IPS DF 6.9 (cell line): ENCODE data around the gene OR4F15.

Experiments
- DNase-seq: peaks from one replicate; pipeline ENCODE4 v3.0.0-alpha.2; 2013; ENCODE audit warnings: low read depth, low spot score
- H3K27ac ChIP-seq: one replicate; pipeline ENCODE4 v1.5.1; 2013; ENCODE audit warnings: low read length, control low read depth
- H3K27me3 ChIP-seq: 2 replicates; pipeline ENCODE4 v1.6.1; 2013; ENCODE audit warnings: mild to moderate bottlenecking, low read length; ENCODE audit not compliant: control insufficient read depth, insufficient read depth
- H3K36me3 ChIP-seq: 2 replicates; pipeline ENCODE4 v1.6.1; 2013; ENCODE audit warnings: low read length; ENCODE audit not compliant: control insufficient read depth, insufficient read depth
- H3K4me1 ChIP-seq: 2 replicates; pipeline ENCODE4 v1.6.1; 2013; ENCODE audit warnings: low read length; ENCODE audit not compliant: control insufficient read depth, insufficient read depth
- H3K4me3 ChIP-seq: 2 replicates; pipeline ENCODE4 v1.5.1; 2013; ENCODE audit warnings: mild to moderate bottlenecking, low read length
- H3K9me3 ChIP-seq: 2 replicates; pipeline ENCODE4 v1.6.1; 2013; ENCODE audit warnings: low read length, inconsistent platforms; ENCODE audit not compliant: control insufficient read depth, insufficient read depth
- WGBS: extraction: QIAGEN DNeasy Blood & Tissue Kit; methylation state at CpG from one replicate; pipeline ENCODE4 v1.1.7; 2013; ENCODE audit warnings: mixed read lengths, missing lambda C conversion rate; ENCODE audit not compliant: insufficient read length, insufficient coverage; 5-methylcytosine and 5-hydroxymethylcytosine counted together

Gene OR4F15

GRCh38 chr15:101827257-101827656 lies 15.3 kb downstream of the OR4F15 start:
- H3K36me3 ChIP-seq, result no peaks in the 10 kb centered on the region
- H3K27me3 ChIP-seq, result no peaks in the 10 kb centered on the region; the same call in 1 of the 2 replicates
- no CpG with 5 or more reads among the region's 6 CpGs for WGBS
- H3K4me3 ChIP-seq, result no peak overlapping the region
- no peaks in the 10 kb centered on the region for H3K4me1 ChIP-seq
- H3K27ac ChIP-seq, result no peak overlapping the region
- no peaks in the 10 kb centered on the region for H3K9me3 ChIP-seq
- no peak for DNase-seq

GRCh38 chr15:101828774-101829173 lies 16.8 kb downstream of the OR4F15 start:
- H3K9me3 ChIP-seq, result no peaks in the 10 kb centered on the region
- no peak for DNase-seq
- H3K4me3 ChIP-seq, result no peak overlapping the region
- no peaks in the 10 kb centered on the region for H3K4me1 ChIP-seq
- H3K36me3 ChIP-seq, result no peaks in the 10 kb centered on the region
- no peaks in the 10 kb centered on the region; the same call in 1 of the 2 replicates for H3K27me3 ChIP-seq
- no CpG with 5 or more reads among the region's 5 CpGs for WGBS
- H3K27ac ChIP-seq, result no peak overlapping the region

DNA sequence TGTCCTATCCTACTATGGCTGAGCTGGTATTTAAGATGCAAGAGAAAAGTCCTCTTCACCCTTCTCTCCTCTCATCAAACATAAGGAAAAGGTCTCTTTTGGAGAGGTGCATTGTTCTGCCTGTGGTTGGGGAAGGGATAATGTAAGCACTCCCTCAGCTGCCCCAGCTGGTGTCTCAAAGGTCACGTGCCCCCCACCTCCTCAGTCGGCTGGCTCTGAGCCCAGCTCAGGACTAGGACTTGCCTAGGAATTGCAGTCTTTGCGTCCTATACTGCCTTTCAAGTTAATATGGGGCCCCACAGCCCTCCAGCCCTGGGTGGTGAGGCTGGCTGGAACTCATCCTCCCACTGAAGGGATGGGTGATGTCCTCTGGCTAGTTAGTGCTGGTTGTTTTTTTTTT lies 29.7 kb downstream of the OR4F15 start:
- no CpG with 5 or more reads among the region's 3 CpGs for WGBS

DNA sequence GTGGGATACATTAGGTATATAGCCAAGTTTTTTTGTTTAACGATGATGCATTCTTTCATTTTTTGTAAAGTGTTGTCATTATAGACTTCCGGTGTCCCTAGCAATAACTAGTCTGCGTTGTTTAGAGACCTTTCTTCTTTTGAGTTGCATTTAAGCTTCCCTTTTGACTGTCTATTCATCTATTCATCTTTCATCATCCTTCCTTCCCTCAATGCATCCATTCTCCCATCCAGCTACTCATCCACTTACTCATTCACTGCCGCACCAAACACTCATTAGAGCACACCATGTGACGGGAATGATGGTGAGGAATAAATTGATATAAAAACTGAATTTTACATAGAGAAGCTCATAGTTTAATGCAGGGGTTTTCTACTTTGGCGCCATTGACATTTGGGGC lies 32.9 kb downstream of the OR4F15 start:
- Histone ChIP-seq H3K27me3 (no peaks in the 10 kb centered on the region), H3K4me1 (no peaks in the 10 kb centered on the region), H3K36me3 (no peaks in the 10 kb centered on the region), H3K27ac (no peak overlapping the region), H3K4me3 (no peak overlapping the region), H3K9me3 (no peaks in the 10 kb centered on the region; the same call in 1 of the 2 replicates)
- DNase-seq, result no peak
- no CpG with 5 or more reads among the region's 6 CpGs for WGBS

More for the DNA sequence above, 29.7 kb downstream of the OR4F15 start:
- Histone ChIP-seq H3K27me3 (no peaks in the 10 kb centered on the region), H3K27ac (no peak overlapping the region), H3K9me3 (no peaks in the 10 kb centered on the region), H3K36me3 (no peaks in the 10 kb centered on the region), H3K4me3 (no peak overlapping the region), H3K4me1 (no peaks in the 10 kb centered on the region)
- DNase-seq, result no peak

DNA sequence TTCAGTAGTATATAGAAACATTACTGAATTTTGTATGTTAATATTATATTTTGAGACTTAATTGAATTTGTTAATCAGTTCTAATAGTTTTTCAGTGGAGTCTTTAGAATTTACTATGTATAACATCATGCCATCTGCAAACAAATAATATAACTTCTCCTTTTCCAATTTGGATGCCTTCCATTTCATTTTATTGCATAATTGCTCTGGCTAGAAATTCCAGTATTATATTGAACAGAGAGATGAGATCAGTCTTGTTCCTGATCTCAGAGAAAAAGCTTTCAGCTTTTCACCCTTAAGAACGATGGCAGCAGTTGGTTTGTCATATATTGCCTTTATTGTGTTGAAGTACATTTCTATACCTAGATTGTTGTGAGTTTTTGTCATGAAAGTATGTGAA lies 40.4 kb downstream of the OR4F15 start:
- Histone ChIP-seq H3K4me1 (no peaks in the 10 kb centered on the region), H3K27me3 (no peaks in the 10 kb centered on the region), H3K4me3 (no peak overlapping the region), H3K27ac (no peak overlapping the region), H3K9me3 (no peaks in the 10 kb centered on the region; the same call in 1 of the 2 replicates), H3K36me3 (no peaks in the 10 kb centered on the region)
- no CpG with 5 or more reads among the region's 1 CpG for WGBS
- DNase-seq, result no peak
